RWPE2 (cell line): ENCODE results near the gene METTL27.
A peak's percentile ranks its signal among the peaks of the same experiment; 100 is the strongest.
"Not testable (repeated sequence)": the region's sequence is repeated elsewhere in the genome, so short reads cannot be mapped to it uniquely, and the experiment has no call there.

ENCODE experiments used
- ATAC-seq: fragments of 200-7000 bp; cut with Tn5 transposase; 3 replicates; pipeline ENCODE4 v1.9.1; 2021; ENCODE audit warnings: low read depth
- DNase-seq: peaks from one replicate; pipeline ENCODE4 v3.0.0-alpha.2; 2020; ENCODE audit warnings: low spot score
- H3K27ac ChIP-seq: fragments of 450-650 bp; 2 replicates; pipeline ENCODE4 v1.5.1; 2017; ENCODE audit warnings: mild to moderate bottlenecking; ENCODE audit not compliant: poor library complexity, severe bottlenecking
- H3K27me3 ChIP-seq: fragments of 250-450 bp; sonication (Bioruptor Pico); 2 replicates; pipeline ENCODE4 v1.5.1; 2021; ENCODE audit warnings: mild to moderate bottlenecking, moderate library complexity; ENCODE audit not compliant: insufficient read depth, poor library complexity, severe bottlenecking
- H3K36me3 ChIP-seq: fragments of 250-450 bp; sonication (Bioruptor Pico); 2 replicates; pipeline ENCODE4 v1.5.1; 2020; ENCODE audit warnings: low read depth, mild to moderate bottlenecking, moderate library complexity
- H3K4me1 ChIP-seq: fragments of 250-450 bp; sonication (Bioruptor Pico); 2 replicates; pipeline ENCODE4 v1.5.1; 2021; ENCODE audit warnings: mild to moderate bottlenecking, moderate library complexity; ENCODE audit not compliant: insufficient read depth, poor library complexity, severe bottlenecking
- H3K4me3 ChIP-seq: fragments of 250-450 bp; sonication (Bioruptor Pico); 2 replicates; pipeline ENCODE4 v1.5.1; 2021; ENCODE audit warnings: mild to moderate bottlenecking, moderate library complexity; ENCODE audit not compliant: severe bottlenecking
- H3K9me3 ChIP-seq: fragments of 250-450 bp; sonication (Bioruptor Pico); 2 replicates; pipeline ENCODE4 v1.5.1; 2021; ENCODE audit warnings: mild to moderate bottlenecking, moderate library complexity; ENCODE audit not compliant: severe bottlenecking
- CTCF ChIP-seq: fragments of 450-650 bp; IDR thresholded peaks from one replicate; pipeline ENCODE4 v1.5.1; 2017; ENCODE audit warnings: mild to moderate bottlenecking, moderate library complexity; ENCODE audit not compliant: poor library complexity, severe bottlenecking

The METTL27 gene

GRCh38 chr7:73851410-73852338 lies 9.4 kb upstream of the METTL27 start:
- Histone ChIP-seq H3K27me3 (no peaks in the 10 kb centered on the region), H3K36me3 (no peaks in the 10 kb centered on the region), H3K9me3 (no peaks in the 10 kb centered on the region), H3K4me1 (peaks cover 36% of the 10 kb centered on the region), H3K27ac (peak overlapping the region; percentile 98), H3K4me3 (no peak overlapping the region)
- TF ChIP-seq CTCF = no peak
- DNase-seq (no peak), ATAC-seq (peak; percentile 73)

GRCh38 chr7:73850781-73851207 lies 8.5 kb upstream of the METTL27 start:
- no peaks in the 10 kb centered on the region for H3K27me3 ChIP-seq
- TF ChIP-seq CTCF = no peak
- no peaks in the 10 kb centered on the region for H3K9me3 ChIP-seq
- H3K4me1 ChIP-seq = peaks cover 36% of the 10 kb centered on the region
- peak overlapping the region; percentile 98 for H3K27ac ChIP-seq
- ATAC-seq (peak; percentile 70), DNase-seq (peak; percentile 88)
- H3K4me3 ChIP-seq = no peak overlapping the region
- no peaks in the 10 kb centered on the region for H3K36me3 ChIP-seq

- H3K4me3 ChIP-seq = no peak overlapping the region
- no peaks in the 10 kb centered on the region for H3K9me3 ChIP-seq
- H3K27me3 ChIP-seq = no peaks in the 10 kb centered on the region
- H3K4me1 ChIP-seq = peaks cover 33% of the 10 kb centered on the region
- H3K36me3 ChIP-seq = no peaks in the 10 kb centered on the region
- DNase-seq = no peak
- no peak for TF ChIP-seq CTCF
- peak overlapping the region; percentile 35 for H3K27ac ChIP-seq
- ATAC-seq = no peak
These were observed 5.8 kb upstream of the METTL27 start for GRCh38 chr7:73847941-73848723.

- H3K9me3 ChIP-seq, ATAC-seq, H3K27me3 ChIP-seq, DNase-seq, H3K4me3 ChIP-seq, H3K36me3 ChIP-seq: not testable (repeated sequence)
- peaks cover 22% of the 10 kb centered on the region for H3K4me1 ChIP-seq
- H3K27ac ChIP-seq = peak overlapping the region; percentile 25
These were observed 3.4 kb upstream of the METTL27 start for GRCh38 chr7:73845701-73846195.

GRCh38 chr7:73844848-73845460 lies 2.6 kb upstream of the METTL27 start:
- Histone ChIP-seq H3K4me1 (peaks cover 16% of the 10 kb centered on the region), H3K4me3 (no peak overlapping the region), H3K27ac (peak overlapping the region; percentile 25), H3K36me3 (no peaks in the 10 kb centered on the region), H3K9me3 (no peaks in the 10 kb centered on the region), H3K27me3 (no peaks in the 10 kb centered on the region)
- no peak for TF ChIP-seq CTCF
- DNase-seq (no peak), ATAC-seq (peak; percentile 22; the same call in 1 of the 3 replicates)
